ENCODE measurements around the gene RBM4.

DNA sequence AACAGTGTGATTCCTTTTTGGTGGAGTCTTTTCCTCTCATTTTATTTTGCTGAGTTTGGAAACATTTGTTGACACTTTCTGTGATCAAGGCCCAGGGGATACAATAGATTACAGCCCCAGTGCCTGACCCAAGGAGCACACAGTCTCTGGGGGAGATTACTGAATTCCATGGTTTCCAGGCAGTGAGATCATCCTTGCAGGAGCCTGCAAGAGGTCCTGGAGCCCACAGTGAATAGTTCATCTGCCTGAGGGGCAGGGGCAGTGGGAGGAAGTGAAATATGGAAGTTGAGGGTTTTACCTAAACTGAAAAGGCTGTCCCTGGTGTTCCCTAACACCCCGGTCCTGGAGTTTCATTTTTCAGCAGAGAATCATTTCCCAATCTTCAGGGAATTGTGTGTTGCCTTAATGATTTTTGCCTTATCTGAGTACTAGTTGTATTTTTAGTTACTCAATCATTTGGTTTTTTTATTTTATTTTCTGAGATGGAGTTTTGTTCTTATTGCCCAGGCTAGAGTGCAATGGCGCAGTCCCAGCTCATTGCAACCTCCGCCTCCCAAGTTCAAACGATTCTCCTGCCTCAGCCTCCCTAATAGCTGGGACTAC lies 37.8 kb upstream of the RBM4 start:
- no peak for TF ChIP-seq BHLHE40 (IDR thresholded peaks at IDR 0.05; ENCODE audit: low read depth, low read length)
- no peak for TF ChIP-seq CHD1 (IDR thresholded peaks at IDR 0.05; ENCODE audit: low read depth, low read length)
- TF ChIP-seq, protein P1, sequence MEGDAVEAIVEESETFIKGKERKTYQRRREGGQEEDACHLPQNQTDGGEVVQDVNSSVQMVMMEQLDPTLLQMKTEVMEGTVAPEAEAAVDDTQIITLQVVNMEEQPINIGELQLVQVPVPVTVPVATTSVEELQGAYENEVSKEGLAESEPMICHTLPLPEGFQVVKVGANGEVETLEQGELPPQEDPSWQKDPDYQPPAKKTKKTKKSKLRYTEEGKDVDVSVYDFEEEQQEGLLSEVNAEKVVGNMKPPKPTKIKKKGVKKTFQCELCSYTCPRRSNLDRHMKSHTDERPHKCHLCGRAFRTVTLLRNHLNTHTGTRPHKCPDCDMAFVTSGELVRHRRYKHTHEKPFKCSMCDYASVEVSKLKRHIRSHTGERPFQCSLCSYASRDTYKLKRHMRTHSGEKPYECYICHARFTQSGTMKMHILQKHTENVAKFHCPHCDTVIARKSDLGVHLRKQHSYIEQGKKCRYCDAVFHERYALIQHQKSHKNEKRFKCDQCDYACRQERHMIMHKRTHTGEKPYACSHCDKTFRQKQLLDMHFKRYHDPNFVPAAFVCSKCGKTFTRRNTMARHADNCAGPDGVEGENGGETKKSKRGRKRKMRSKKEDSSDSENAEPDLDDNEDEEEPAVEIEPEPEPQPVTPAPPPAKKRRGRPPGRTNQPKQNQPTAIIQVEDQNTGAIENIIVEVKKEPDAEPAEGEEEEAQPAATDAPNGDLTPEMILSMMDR (conservative IDR thresholded peaks at IDR 0.05; ENCODE audit: low read depth, low read length), result no peak
- no peak for TF ChIP-seq RAD21 (IDR thresholded peaks at IDR 0.05; ENCODE audit: low read length)
- TF ChIP-seq MAZ (IDR thresholded peaks at IDR 0.05; ENCODE audit: borderline replicate concordance, low read depth, low read length), result no peak
- TF ChIP-seq MAFK (IDR thresholded peaks at IDR 0.05; ENCODE audit: low read depth, low read length), result no peak
- TF ChIP-seq MXI1 (IDR thresholded peaks at IDR 0.05; ENCODE audit: borderline replicate concordance, low read depth, low read length), result no peak
- no peak for TF ChIP-seq POLR2A (IDR thresholded peaks at IDR 0.05; ENCODE audit: low read depth, low read length)
- TF ChIP-seq ELK1 (IDR thresholded peaks at IDR 0.05; ENCODE audit: borderline replicate concordance, low read depth, low read length), result no peak
- no peak for TF ChIP-seq USF2 (IDR thresholded peaks at IDR 0.05; ENCODE audit: low read depth, low read length)
